SK-N-MC (cell line): ENCODE results near the gene MMP15.
"Not testable (repeated sequence)": the region's sequence is repeated elsewhere in the genome, so short reads cannot be mapped to it uniquely, and the experiment has no call there.

Experiments used
- DNase-seq: peaks from one replicate; pipeline ENCODE4 v3.0.0-alpha.2; 2011; ENCODE audit warnings: low read depth, low spot score
- H3K27ac ChIP-seq: fragments of 200-600 bp; sonication (generic); 2 replicates; pipeline ENCODE4 v1.5.1; 2016; ENCODE audit warnings: mixed run types
- H3K36me3 ChIP-seq: fragments of 200-600 bp; sonication (generic); 2 replicates; pipeline ENCODE4 v1.6.1; 2017; ENCODE audit warnings: antibody characterized with exemption, low read length, mixed read lengths; ENCODE audit not compliant: insufficient read depth
- H3K4me3 ChIP-seq: fragments of 200-600 bp; sonication (generic); 2 replicates; pipeline ENCODE4 v1.5.1; 2016
- H3K9ac ChIP-seq: fragments of 200-600 bp; sonication (generic); 2 replicates; pipeline ENCODE4 v1.8.0; 2017; ENCODE audit warnings: mixed run types, mixed read lengths; ENCODE audit not compliant: insufficient read length
- H3K9me3 ChIP-seq: fragments of 200-600 bp; sonication (generic); 2 replicates; pipeline ENCODE4 v1.6.1; 2017; ENCODE audit warnings: low read depth, mild to moderate bottlenecking, antibody characterized with exemption, low read length, moderate library complexity, mixed read lengths
- EZH2 ChIP-seq: fragments of 200-600 bp; sonication (generic); IDR thresholded peaks from one replicate; pipeline ENCODE4 v1.6.1; 2017; ENCODE audit warnings: antibody characterized with exemption
- FOXP2 ChIP-seq: optimal IDR thresholded peaks from 2 replicates; pipeline ENCODE3; 2011; ENCODE audit warnings: mild to moderate bottlenecking, moderate library complexity; ENCODE audit not compliant: insufficient read depth; ENCODE audit errors: extremely low read length, control extremely low read depth
- POLR2AphosphoS5 ChIP-seq: IDR thresholded peaks from 2 replicates; pipeline ENCODE4 v1.6.1; 2012; ENCODE audit warnings: mild to moderate bottlenecking, low read depth, low read length, borderline replicate concordance

The MMP15 gene

GRCh38 chr16:58082381-58082780, 56.8 kb downstream of the MMP15 start:
- TF ChIP-seq POLR2AphosphoS5 (no peak), EZH2 (no peak), FOXP2 (no peak)
- Histone ChIP-seq H3K27ac (no peak overlapping the region), H3K36me3 (no peaks in the 10 kb centered on the region), H3K4me3 (no peak overlapping the region), H3K9ac (no peak overlapping the region), H3K9me3 (no peaks in the 10 kb centered on the region)
- no peak for DNase-seq

- Histone ChIP-seq H3K9ac (no peak overlapping the region), H3K9me3 (no peaks in the 10 kb centered on the region)
- no peak for TF ChIP-seq EZH2
Measured at GRCh38 chr16:58084635-58085034, 59.1 kb downstream of the MMP15 start.

GRCh38 chr16:58085171-58085570, 59.6 kb downstream of the MMP15 start:
- TF ChIP-seq EZH2 (no peak), POLR2AphosphoS5 (no peak), FOXP2 (no peak)
- no peaks in the 10 kb centered on the region for H3K36me3 ChIP-seq
- H3K9ac ChIP-seq, result no peak overlapping the region
- no peak overlapping the region for H3K4me3 ChIP-seq
- no peaks in the 10 kb centered on the region for H3K9me3 ChIP-seq
- DNase-seq, result no peak
- H3K27ac ChIP-seq, result no peak overlapping the region

More at GRCh38 chr16:58084635-58085034, 59.1 kb downstream of the MMP15 start:
- Histone ChIP-seq H3K4me3 (no peak overlapping the region), H3K36me3 (no peaks in the 10 kb centered on the region), H3K27ac (no peak overlapping the region)
- DNase-seq, result no peak

- no peaks in the 10 kb centered on the region for H3K36me3 ChIP-seq
- H3K27ac ChIP-seq, result no peak overlapping the region
- H3K9me3 ChIP-seq, result no peaks in the 10 kb centered on the region
- TF ChIP-seq EZH2 (no peak), FOXP2 (no peak), POLR2AphosphoS5 (no peak)
- H3K4me3 ChIP-seq, result no peak overlapping the region
- DNase-seq, result no peak
- H3K9ac ChIP-seq, result no peak overlapping the region
Measured at GRCh38 chr16:58085584-58086251, 60.2 kb downstream of the MMP15 start.

- no peak overlapping the region for H3K27ac ChIP-seq
- TF ChIP-seq POLR2AphosphoS5 (no peak), EZH2 (no peak), FOXP2 (no peak)
Measured at GRCh38 chr16:58086381-58087208, 61.0 kb downstream of the MMP15 start.

GRCh38 chr16:58087209-58087913, 61.8 kb downstream of the MMP15 start:
- no peak for TF ChIP-seq POLR2AphosphoS5
- TF ChIP-seq EZH2, result no peak
- no peak for TF ChIP-seq FOXP2
- Histone ChIP-seq H3K9me3 (no peaks in the 10 kb centered on the region), H3K36me3 (no peaks in the 10 kb centered on the region), H3K4me3 (no peak overlapping the region), H3K9ac (no peak overlapping the region), H3K27ac (no peak overlapping the region)
- no peak for DNase-seq

More at GRCh38 chr16:58086381-58087208, 61.0 kb downstream of the MMP15 start:
- DNase-seq, result no peak
- Histone ChIP-seq H3K9me3 (no peaks in the 10 kb centered on the region), H3K4me3 (no peak overlapping the region), H3K36me3 (no peaks in the 10 kb centered on the region), H3K9ac (no peak overlapping the region)

GRCh38 chr16:58088091-58088490, 62.5 kb downstream of the MMP15 start:
- no peaks in the 10 kb centered on the region for H3K9me3 ChIP-seq
- DNase-seq, result no peak
- no peak for TF ChIP-seq EZH2
- no peak for TF ChIP-seq POLR2AphosphoS5
- TF ChIP-seq FOXP2, result no peak
- no peak overlapping the region for H3K9ac ChIP-seq
- no peak overlapping the region for H3K4me3 ChIP-seq
- no peaks in the 10 kb centered on the region for H3K36me3 ChIP-seq
- H3K27ac ChIP-seq, result no peak overlapping the region

- not testable (repeated sequence) for H3K9me3 ChIP-seq, DNase-seq, H3K9ac ChIP-seq, H3K36me3 ChIP-seq, H3K4me3 ChIP-seq, H3K27ac ChIP-seq
Measured at GRCh38 chr16:58090396-58090795, 64.8 kb downstream of the MMP15 start.

GRCh38 chr16:58094026-58094425, 68.5 kb downstream of the MMP15 start:
- no peaks in the 10 kb centered on the region for H3K9me3 ChIP-seq
- no peak for DNase-seq
- no peak overlapping the region for H3K4me3 ChIP-seq
- no peaks in the 10 kb centered on the region for H3K36me3 ChIP-seq
- TF ChIP-seq EZH2 (no peak), POLR2AphosphoS5 (no peak)
- H3K27ac ChIP-seq, result no peak overlapping the region
- no peak overlapping the region for H3K9ac ChIP-seq
